TTC549 (cell line): Measurements from ENCODE around the gene PDGFA.
"Not testable (repeated sequence)": the region's sequence is repeated elsewhere in the genome, so short reads cannot be mapped to it uniquely, and the experiment has no call there.

Source experiments
- FAIRE-seq: peaks from 2 replicates; lab custom pipeline; 2012; peaks lifted over from hg19 to GRCh38; lab: Jason Lieb, UNC

Gene PDGFA

GRCh38 chr7:552151-552867, 32.7 kb upstream of the PDGFA start:
- not testable (repeated sequence) for FAIRE-seq

GRCh38 chr7:551615-551970, 31.9 kb upstream of the PDGFA start:
- not testable (repeated sequence) for FAIRE-seq

- FAIRE-seq: no peak
These were observed 31.4 kb upstream of the PDGFA start for GRCh38 chr7:550881-551614.

- FAIRE-seq: no peak
These were observed 30.4 kb upstream of the PDGFA start for GRCh38 chr7:549891-550625.

- FAIRE-seq: no peak
These were observed 29.6 kb upstream of the PDGFA start for GRCh38 chr7:549066-549890.

- no peak for FAIRE-seq
These were observed 28.8 kb upstream of the PDGFA start for GRCh38 chr7:548401-548800.

- FAIRE-seq: no peak
These were observed 25.8 kb upstream of the PDGFA start for GRCh38 chr7:545470-545869.

GRCh38 chr7:544338-545221, 24.9 kb upstream of the PDGFA start:
- FAIRE-seq: no peak

GRCh38 chr7:543501-544337, 24.1 kb upstream of the PDGFA start:
- FAIRE-seq: no peak

- FAIRE-seq: no peak
These were observed 23.3 kb upstream of the PDGFA start for GRCh38 chr7:542713-543500.

GRCh38 chr7:542131-542712, 22.6 kb upstream of the PDGFA start:
- FAIRE-seq: no peak

GRCh38 chr7:541661-542060, 22.0 kb upstream of the PDGFA start:
- no peak for FAIRE-seq

GRCh38 chr7:540997-541396, 21.4 kb upstream of the PDGFA start:
- FAIRE-seq: no peak

- FAIRE-seq: no peak
These were observed 20.9 kb upstream of the PDGFA start for GRCh38 chr7:540579-540978.

- FAIRE-seq: no peak
These were observed 20.2 kb upstream of the PDGFA start for GRCh38 chr7:539731-540411.

GRCh38 chr7:538764-539685, 19.4 kb upstream of the PDGFA start:
- FAIRE-seq: no peak

- no peak for FAIRE-seq
These were observed 18.4 kb upstream of the PDGFA start for GRCh38 chr7:537911-538634.
